ENCODE results near the gene THAP8.

THAP8 gene

GRCh38 chr19:35995048-35995993 is 58.8 kb downstream of the THAP8 start, which contains the start of gene SDHAF1:
Gene SDHAF1 (plus strand): TSS chr19:35995188. CDS start chr19:35995275, 87 bp downstream.
- DNase-seq (ENCODE audit: low read depth in 1 of 2, low spot score in 1 of 2), result peak; percentile 79 to 89

GRCh38 chr19:35993923-35994598 is 60.0 kb downstream of the THAP8 start:
- no peak for DNase-seq (ENCODE audit: low read depth in 1 of 2, low spot score in 1 of 2)

GRCh38 chr19:35992907-35993765 is 60.9 kb downstream of the THAP8 start:
- no peak for DNase-seq (ENCODE audit: low read depth in 1 of 2, low spot score in 1 of 2)

GRCh38 chr19:35991731-35992450 is 62.2 kb downstream of the THAP8 start:
- no peak for DNase-seq (ENCODE audit: low read depth in 1 of 2, low spot score in 1 of 2)

DNA sequence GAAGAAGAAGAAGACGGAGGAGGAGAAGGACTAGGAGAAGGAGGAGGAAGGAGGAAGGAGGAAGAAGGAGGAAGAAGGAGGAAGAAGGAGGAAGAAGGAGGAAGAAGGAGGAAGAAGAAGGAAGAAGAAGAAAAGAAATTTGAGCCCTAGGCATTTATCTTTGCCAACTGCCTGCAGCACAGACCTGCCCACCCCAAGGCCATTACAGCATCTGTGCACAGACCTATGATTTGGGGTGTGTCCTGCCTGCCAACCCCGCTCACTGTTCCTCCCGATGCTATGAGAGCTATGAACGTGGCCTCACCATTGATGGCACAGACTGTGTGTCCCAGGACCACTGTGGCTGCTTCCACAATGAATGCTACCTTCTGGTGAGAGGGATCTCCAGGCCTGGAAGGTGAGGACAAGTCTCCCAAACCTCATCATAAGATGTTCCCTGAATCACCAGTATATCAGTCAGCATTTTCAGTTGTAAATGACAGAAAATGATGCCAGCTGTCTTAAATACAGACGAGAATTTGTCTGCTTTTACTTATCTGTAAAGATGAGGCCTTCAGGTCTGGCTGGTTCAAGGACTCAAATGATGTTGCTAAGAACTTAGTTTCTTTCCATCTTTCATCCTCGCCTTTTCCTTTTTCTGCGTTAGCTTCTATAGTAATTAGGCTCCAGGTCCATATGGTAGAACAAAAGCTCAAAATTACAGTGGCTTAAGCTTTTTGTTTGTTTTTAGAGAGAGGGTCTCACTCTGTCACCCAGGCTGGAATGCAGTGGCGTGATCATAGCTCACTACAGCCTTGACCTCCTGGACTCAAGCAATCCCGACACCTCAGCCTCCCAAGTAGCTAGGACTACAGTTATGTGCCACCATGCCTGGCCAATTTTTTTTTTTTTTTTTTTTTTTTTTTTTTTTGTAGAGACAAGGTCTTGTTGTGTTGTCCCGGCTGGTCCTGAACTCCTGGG is 63.0 kb downstream of the THAP8 start:
- no peak for DNase-seq (ENCODE audit: low read depth in 1 of 2, low spot score in 1 of 2)

- no peak for DNase-seq (ENCODE audit: low read depth in 1 of 2, low spot score in 1 of 2)
Observed at GRCh38 chr19:35990156-35990555, 63.9 kb downstream of the THAP8 start.

DNA sequence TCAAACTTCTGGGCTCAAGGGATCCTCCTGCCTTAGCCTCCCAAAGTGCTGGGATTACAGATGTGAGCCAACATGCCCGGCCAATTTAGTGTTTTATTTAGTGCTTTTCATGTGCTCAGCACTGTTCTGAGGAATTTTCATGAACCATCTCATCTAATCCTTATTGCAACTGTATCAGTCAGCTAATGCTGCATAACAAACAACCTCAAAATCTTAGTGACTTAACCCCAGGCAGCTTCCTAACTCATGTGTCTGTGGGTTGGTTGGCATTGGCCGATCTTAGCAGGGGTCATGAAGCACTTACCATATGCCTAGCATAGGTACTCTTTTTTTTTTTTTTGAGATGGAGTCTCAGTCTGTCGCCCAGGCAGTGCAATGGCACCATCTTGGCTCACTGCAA is 65.3 kb downstream of the THAP8 start:
- no peak for DNase-seq (ENCODE audit: low read depth in 1 of 2, low spot score in 1 of 2)

- DNase-seq (ENCODE audit: low read depth in 1 of 2, low spot score in 1 of 2), result no peak
Observed at GRCh38 chr19:35987571-35987896, 66.6 kb downstream of the THAP8 start.

DNA sequence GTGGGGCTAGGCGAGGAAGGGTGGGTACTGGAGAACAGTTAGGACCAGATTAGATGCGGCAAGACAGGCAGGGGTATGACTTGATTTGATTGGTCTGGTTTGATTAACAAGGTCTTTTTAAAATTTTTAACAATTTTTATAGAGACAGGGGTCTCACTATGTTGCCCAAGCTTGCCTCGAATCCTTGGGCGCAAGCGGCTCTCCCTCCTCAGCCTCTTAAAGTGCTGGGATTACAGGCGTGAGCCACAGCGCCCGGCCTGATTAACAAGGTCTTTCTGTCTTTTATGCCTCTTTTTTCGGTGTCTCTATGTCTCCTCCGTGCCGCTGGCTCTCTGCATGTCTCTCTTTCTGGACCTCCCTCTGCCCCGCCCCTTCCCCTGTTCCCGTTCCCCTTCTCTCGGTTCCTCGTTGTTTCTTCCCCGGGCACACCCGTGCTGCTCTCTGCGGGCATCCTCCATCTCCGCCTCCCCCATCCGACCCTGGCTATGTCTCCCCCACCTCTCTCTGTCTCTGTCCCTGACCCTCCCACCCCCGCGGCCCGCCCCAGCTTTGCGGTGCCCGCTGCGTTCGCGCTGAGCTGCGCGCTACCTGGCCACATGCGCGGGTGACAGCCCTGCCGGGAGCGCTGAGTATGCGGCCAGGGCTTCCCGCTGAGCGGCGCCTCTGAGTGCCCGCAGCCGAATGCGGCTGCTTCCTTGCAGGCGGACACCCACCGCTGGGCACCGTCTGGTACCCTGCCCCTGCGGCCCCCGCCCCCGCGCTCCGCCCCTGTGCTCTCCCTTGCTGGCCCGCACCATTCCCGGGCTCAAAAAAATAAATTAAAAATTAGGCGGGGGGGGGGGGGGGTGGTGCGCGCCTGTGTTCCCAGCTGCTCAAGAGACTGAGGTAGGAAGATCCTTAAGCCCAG is 67.2 kb downstream of the THAP8 start:
- no peak for DNase-seq (ENCODE audit: low read depth in 1 of 2, low spot score in 1 of 2)

GRCh38 chr19:35986111-35986510 is 68.0 kb downstream of the THAP8 start:
- DNase-seq (ENCODE audit: low read depth in 1 of 2, low spot score in 1 of 2), result no peak

Measured in stimulated activated CD4-positive, alpha-beta T cell treated with anti-CD3 and anti-CD28 coated beads, Interleukin-15, amount 100 ng/mL, for 1 hour (primary cell).